GM19395 (cell line): Measurements from ENCODE around the gene FGF3.

Source experiments
- ATAC-seq: cut with Tn5 transposase; IDR thresholded peaks from one replicate; pipeline ENCODE4 v1.9.1; 2021; ENCODE audit warnings: mild to moderate bottlenecking, moderate library complexity; ENCODE audit not compliant: unreplicated experiment

The FGF3 gene

DNA sequence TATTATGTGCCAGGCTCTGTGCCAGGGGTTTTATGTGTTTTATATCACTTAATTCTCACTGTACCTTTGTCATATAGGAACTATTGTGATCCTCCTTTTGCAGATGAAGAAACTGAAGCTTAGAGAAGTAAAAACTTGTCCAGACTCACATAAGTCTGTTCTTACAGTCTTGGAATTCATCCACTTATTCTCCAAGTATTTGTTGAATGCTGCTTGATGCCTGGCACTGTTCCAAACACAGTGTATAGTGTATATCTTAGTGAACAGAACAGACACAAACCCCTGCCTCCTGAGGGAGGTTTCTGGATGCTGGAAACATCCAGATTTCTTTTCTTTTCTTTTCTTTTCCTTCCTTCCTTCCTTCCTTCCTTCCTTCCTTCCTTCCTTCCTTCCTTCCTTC is 29.0 kb upstream of the FGF3 start:
- ATAC-seq, result no peak

DNA sequence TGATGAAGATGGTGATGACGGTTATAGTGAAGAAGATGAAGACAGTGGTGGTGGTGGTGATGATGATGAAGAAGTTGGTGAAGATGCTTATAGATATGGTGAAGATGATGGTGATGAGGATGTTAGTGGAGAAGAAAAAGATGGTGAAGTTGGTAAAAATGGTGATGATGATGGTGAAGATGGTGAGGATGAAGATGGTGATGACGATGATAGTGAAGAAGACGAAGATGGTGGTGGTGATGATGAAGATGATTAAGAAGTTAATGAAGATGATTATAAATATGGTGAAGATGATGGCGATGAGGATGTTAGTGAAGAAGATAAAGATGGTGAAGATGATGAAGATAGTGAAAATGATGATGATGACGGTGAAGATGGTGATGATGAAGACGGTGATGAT is 25.2 kb upstream of the FGF3 start:
- no peak for ATAC-seq

DNA sequence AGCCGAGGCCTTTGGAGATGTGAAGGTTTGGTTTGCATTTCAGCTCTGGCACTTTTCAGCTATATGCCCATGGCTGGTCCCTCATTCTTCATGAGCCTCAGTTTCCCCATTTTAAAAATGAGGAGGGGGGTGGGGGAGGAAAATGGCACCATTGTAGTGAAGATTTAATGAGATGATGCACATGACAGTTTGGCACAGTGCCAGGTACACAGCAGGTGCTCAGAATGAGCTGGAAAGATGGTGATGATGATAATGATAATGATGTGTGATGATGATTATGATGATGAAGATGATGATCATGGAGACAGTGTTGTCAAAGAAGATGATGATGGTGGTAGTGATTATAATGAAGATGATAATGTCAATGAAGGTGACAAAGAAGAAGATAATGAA is 24.3 kb upstream of the FGF3 start:
- no peak for ATAC-seq

DNA sequence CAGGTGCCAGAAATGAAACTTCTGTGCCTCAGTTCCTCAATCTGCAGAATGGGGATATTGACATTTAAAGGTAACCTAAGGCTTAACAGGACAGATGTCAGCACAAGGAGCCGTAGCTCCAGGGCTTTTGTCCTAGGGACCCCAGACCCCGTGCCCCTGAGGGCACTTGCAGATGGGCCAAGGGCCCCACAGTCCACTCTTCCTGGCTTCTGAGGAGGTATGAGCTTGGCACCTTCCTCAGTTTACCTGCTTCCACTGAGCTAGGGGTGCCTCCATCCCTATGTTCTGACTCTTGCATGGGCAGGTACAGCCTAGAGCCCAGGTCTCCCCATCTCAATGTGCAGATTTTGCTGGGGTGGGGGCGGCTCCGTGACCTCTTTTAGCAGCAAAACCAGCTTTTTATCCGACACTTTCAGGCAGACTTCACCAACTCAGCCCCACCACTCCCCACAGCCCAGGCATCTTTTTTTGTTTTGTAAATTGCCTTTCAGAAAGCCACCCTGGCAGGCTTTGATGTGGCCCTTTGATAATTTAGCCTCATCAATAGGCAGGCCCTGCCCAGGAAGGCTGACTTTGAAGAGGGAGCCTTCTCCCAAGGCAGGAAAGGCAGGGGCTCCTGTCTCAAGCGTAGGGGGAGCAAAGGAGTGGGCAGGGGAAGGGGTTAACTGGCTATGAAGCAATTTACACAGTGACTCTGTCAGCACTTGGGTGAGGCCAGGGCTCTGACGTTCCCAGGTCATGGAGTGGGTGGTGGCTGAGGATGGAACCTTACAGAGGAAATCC is 23.7 kb upstream of the FGF3 start:
- ATAC-seq, result no peak

DNA sequence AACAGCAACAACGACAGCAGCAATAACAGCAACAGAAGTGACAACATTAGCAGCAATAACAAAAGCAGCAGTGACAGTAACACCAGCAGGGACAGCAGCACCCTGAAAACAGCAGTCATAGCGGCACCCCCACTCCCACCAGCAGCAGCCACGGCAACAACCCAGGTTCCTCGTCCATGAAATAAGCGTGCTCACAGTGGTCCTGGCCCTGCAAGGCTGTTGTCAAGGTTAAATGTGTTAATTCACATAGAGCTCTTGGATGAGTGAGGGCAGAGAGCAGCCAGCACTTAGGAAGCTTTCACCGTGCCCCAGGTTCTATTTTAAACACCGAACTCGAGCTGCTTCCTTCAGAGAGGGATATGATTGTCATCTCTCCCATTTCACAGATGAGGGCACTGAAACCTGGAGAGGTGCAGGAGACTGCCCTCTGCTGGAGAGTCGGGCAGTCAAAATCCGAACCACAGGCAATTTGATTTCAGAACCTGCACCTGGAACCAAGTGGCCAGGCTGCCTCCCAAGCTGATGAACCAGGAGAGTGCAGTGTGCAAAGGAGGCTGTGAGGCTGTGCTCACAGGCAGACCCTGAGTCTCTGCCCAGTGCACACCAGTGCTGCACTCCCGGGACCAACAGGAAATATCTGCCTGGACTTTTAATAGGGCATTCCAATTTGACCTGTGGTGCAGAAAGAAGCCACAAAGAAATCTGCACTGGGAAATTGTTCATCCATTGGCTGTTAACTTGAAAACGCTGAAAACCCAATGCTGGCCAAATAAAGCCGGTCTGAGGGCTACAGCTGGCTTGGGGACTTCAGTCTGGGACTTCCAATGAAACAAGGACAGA is 22.9 kb upstream of the FGF3 start:
- no peak for ATAC-seq

DNA sequence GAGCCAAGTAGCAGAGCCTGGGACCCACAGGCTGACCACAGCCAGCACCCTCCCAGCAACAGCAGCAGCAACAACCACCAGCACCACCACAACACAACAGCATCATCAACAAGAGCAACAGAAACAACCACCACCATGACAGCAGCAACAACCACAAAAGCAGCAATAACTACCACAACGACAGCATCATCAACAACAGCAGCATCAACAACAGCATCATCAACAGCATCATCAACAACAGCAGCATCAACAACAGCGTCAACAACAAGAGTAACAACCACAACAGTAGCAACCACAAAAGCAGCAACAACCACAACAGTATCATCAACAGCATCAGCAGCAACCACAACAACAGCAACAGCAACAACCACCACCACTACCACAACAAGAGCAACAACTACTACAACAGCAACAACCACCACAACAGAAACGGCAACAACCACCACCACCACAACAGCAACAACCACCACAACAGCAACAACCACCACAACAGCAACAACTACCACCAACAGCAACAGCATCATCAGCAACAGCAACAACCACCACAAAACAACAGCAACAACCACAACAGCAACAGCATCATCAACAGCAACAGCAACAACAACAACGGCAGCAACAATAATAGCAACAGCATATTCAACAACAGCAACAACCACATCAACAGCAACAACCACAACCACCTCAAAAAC is 22.1 kb upstream of the FGF3 start:
- no peak for ATAC-seq

DNA sequence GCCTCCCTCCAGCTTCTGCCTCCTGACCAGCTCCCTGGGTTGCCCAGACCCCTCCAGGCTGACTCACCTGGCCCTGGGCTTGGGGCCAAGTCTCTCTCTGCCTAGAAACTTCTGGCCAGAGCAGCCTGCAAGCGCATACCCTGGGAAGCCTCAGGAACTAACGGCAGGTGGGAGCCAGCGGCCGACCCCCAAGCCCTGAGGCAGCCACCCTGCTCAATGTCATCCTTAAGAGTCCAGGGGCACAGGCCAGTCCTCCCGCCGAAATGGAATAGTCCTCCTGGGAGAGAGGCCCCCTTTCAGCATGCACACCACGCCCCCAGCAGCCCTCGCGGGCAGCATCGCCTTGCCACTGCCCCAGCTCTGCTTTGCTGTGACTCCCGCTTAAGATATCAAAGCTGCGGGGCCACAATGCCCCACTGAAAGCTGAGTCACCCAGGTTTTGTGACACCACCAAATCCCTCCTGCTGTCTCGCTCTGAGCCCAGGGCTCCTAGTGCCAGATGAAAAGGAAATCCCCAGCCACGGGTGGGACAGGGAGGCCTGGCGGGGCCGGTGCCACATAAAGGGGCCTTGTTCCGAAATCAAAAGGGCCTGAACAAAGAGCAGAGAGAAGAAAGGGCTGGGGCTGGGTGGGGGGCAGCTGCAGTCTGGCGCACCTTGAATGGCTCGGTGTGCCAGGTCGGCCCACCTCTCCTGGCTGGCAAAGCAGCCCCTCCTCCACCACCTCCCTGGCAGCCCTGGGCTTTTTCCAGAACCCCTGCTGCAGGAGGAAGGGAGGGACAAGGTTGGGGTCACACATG is 21.4 kb upstream of the FGF3 start:
- ATAC-seq, result no peak

DNA sequence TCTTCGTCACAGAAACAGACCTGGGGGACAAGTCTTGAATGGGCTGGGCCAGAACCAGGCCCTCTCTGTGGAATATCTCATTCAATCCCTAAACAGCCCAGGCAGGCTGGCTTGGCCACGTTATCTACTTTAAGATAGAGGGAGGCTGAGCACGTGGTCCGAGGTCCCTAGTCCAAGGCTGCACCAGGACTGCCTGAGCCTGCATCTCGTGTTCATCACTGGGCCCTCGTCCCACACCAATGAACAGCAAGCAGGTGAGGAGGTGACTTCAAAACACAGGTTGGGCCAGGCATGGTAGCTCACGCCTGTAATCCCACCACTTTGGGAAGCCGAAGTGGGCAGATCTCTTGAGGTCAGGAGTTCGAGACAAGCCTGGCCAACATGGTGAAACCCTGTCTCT is 20.3 kb upstream of the FGF3 start:
- no peak for ATAC-seq

DNA sequence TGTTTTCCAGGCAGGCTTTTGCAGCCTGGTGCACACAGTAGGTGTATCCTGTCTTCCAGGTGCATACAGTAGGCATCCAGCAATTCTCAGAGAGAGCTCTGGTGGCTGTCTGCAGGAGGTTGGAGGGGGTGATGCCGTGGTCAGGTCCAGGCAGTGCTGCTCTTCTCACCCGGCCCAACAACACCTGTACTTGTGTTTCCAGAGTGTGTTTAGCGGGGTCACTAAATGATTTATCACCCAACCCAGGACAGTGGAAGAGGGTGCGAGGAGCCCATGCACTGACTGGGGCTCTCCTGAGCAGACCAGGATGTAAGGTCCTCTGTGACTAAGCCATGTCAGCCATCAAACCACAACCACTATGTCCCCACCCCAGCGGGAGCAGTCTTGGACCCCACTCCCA is 18.6 kb upstream of the FGF3 start:
- ATAC-seq, result no peak

DNA sequence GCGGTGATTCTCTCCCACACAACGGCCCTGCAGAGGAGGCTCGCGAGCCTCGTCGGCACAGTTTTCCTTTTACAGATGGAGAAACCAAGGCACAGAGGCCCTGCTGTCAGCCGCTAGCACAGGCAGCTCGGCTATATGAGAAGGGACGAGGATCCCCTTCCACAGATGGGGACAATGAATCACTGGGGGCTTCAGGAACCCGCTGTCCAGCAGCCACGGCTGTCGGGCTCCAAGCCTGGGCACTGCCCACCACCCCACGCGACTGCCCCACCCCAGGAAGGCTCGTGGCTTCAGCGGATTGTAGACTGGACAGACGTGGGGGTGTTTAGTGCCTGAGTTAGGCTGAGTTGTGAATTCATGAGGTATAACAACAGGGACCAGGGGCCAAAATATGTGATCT is 17.2 kb upstream of the FGF3 start:
- no peak for ATAC-seq

DNA sequence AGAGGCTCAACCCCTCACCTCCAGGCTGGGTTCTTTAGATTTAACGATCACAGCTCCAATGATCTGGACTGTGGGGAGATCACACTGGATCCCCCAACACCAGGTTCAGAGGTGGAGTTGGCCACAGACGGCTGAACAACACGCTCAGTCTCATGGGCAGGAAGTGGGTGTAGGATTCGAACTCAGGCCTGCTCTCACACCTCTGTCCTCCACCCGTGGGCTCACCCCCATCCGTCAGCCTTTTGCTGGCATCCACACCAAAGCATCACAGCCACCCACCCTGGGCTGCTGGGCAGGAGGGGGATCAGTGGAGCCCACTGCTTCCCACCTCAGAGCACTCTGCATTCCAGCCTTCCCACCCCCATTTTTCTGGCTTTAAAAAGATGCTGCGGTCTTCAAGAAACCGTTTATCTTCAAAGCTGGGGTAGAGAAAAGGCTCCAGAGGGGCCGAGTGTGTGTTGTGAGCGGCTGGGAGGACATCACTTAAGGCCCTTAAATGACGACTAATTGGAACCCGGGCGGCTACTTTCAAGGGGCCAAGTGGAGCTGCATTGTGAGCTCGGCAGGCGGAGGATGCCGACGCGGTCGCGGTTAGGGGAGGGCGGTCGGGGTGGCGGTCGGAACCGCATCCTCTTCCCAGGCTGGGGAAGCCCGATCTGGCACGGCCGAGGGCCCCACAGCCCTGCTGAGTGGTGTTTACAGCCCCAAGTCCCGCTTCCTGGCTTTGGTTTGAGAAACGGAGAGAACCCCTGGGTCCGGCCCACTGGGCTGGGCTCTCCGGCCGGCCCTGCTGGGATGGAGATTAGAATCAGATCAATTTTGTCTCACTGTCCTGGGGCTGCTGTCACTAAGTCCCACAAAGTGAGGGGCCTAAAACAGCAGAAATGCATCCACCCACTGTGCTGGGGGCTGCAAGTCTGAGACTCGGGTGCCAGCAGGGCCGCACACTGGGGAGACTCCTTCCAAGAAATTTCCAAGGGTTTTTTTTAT is 15.9 kb upstream of the FGF3 start:
- no peak for ATAC-seq

DNA sequence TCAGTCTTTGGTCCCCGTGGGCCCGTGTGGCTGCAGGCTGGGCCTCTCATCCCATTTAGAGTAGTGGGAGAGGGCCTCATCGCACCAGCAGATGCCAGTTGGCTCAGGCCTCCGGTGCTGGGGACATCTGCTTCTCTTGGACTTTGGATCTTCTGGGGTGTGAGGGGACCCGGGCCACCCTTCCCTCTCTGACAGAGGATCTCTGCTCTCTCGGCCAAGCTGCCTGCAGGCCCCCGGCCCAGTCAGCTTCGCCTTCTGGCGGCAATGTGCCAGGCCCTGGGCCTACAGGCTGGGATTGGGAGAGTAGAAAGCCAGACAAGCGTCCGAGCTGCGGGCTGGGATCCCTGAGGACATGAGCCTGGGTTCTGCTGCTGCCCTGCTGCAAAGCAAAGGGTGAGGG is 15.0 kb upstream of the FGF3 start:
- no peak for ATAC-seq

DNA sequence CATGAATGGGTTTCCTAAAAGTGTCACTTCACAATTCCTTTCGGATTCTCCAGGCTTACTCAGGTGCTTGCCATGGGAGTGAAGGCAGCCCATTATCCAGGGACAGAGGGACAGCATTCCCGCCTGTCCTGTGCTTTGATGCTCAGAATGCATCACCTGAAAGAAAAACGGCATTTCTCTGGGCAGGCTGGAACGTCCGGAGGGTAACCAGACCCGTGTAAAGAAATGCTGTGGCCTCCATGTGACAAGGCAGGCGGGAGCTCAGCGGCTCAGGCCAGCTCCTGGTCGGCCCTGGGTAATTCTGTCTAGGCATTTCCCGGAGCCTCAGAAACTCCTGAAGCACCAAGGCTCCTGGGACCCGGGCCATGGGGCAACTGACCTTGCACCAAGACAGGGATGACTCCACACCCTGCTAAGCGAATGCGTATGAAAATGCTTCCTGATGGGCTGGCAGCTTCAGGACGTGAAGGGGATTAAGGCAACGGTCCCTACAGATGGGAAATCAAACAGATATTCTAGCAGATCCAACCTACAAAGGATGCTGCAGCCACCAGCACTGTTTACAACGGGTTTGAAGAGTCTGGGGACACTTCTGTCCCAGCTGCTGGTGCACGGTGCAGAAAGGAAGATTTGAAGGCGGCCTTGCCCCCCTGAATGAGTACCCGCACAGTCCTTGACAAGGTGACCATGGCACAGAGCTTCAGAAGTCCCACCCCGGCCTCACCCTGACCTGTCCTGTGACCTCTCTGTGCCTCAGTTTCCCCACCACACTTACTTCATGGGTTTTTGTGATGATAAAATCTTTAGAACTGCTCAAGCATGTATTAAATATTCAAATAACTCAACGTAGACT is 13.6 kb upstream of the FGF3 start:
- ATAC-seq, result no peak

DNA sequence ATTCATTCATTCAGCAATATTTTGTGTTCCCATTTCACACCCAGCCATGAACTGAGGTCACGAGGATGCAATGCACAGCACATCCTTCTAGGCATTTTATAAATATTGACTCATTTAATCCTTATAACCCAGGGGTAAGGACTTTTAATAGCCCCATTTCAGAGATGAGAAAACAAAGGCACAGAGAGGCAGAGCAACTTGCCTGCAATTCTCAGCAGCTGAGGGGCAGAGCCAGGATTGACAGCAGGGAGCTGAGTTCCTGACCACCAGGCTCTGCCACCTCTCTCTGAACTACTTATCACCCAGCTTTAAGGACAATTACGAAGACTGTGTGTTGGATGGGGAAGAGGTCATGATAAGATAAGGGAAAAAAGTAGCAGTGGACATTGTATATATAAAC is 12.8 kb upstream of the FGF3 start:
- no peak for ATAC-seq

DNA sequence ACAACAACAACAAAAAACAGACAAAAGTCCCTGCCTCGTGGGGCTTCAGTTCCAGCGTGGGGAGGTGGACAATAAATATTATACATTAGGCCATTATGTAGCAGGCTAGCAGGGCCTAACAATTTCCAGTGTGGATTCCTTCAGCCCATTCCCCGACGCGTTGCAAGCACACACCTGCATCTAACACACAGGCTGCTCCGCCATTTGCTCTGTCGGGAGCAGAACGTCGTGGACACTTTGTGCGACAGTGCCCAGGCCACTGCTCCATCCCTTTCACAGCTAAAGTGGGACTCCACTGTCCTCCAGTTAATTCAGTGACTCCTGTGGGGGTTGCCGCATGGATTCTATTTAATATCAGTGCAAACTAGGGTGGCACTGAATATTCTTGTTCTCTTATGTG is 10.9 kb upstream of the FGF3 start:
- no peak for ATAC-seq

DNA sequence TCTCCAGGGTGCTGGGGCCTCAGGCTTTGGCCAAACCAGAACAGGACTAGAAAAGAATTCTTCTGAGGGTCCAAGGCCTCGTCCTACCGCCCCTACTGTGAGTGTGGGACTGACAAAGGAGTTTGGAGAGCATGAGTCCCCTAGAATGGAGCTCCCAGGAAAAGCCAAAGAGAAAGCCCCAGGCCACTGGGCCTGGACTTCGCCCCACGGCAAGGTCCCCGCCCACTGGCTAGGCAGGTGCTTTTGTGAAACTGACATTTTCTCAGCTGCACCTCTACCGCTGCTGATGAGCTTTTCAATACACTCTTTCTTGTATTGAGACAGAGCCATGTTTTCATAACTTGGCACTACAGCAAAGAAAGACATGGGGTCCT is 9.7 kb upstream of the FGF3 start:
- ATAC-seq, result no peak

DNA sequence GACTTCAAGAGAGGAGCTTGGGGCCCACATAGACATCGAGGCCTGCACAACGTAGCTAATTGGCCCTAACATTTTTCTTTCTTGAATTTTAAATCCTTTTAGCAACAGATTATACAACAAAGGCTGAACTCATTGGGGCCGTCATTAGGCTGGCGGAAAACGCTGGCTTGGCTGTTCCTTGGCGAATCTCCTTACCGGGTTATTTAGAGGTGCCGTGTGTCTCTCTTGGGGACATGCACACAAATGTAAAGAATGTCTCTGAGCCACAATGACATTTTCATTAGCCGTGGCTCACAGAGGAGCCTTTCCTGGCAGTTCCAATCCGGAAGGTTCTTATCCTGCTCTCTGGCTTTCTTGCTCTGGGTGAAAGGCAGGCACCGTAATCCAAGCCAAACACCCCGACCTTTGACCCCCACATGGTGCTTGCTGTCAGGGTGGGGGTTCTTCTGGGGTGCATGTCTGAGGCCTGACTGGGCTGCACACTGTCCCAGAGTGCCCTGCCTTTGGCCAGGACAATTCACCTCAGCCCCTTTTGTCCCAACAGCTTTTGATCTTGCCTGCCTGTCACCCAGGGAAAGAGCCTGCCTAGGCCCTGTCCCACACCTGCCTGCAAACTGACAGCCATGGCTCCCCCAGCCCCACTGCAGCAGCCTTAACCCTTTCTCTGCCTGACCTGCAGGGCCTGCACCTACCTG is 9.2 kb upstream of the FGF3 start:
- no peak for ATAC-seq

DNA sequence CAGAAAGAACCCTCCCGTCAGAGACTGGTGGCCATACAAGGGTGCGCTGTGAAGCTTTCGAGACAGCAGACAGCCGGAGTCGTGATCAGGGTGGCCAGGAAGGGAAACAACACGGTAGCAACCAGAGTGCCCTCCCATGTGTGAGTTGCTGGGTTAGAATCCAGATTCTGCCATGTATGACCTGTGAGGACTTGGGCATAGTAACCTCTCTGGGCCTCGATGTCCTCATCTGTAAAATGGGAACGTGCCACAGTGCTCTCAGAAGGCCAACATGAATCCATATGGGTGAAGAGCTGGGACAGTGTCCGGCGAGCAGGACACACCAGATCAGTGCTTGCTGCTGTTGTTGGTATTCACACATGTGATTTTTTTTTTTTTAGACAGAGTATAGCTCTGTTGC is 7.6 kb upstream of the FGF3 start:
- no peak for ATAC-seq
